Natural killer cell treated with Interleukin-12 subunit alpha and Interleukin-12 subunit beta and Interleukin-15 and Interleukin-18, amount 100 ng/mL, for 72 hours (primary cell): ENCODE results near the gene TMEM198. TPM values are rescaled to one million over a fixed set of nuclear protein-coding genes. Genes with fewer than 3 reads are reported as not detected.
A peak's percentile ranks its signal among the peaks of the same experiment; 100 is the strongest.

ENCODE experiments used
- ATAC-seq, 2 donors: fragments of 150-1000 bp; cut with Tn5 transposase in 1 of 2; sonication (Bioruptor Pico), chemical (Tn5 transposase) in 1 of 2; 2 replicates each; pipeline ENCODE4 v1.10.0; 2021
- DNase-seq: peaks from one replicate; pipeline ENCODE4 v3.0.0; 2022; ENCODE audit warnings: low spot score
- H3K27ac Mint-ChIP-seq, 2 donors: 1 replicate in 1 of 2; 2 replicates in 1 of 2; pipeline ENCODE4 v1.8.0; 2022; ENCODE audit warnings: mixed read lengths in 2 of 2, mild to moderate bottlenecking in 1 of 2, moderate library complexity in 1 of 2
- H3K27me3 Mint-ChIP-seq, 2 donors: 1 replicate in 1 of 2; 2 replicates in 1 of 2; pipeline ENCODE4 v1.8.0; 2022; ENCODE audit warnings: mixed read lengths in 2 of 2
- H3K36me3 Mint-ChIP-seq: one replicate; pipeline ENCODE4 v1.8.0; 2022; ENCODE audit warnings: mixed read lengths
- H3K4me1 Mint-ChIP-seq, 2 donors: 1 replicate in 1 of 2; 2 replicates in 1 of 2; pipeline ENCODE4 v1.8.0; 2022; ENCODE audit warnings: low read depth in 2 of 2, mixed read lengths in 2 of 2, mild to moderate bottlenecking in 1 of 2
- H3K4me3 Mint-ChIP-seq: one replicate; pipeline ENCODE4 v1.8.0; 2022; ENCODE audit warnings: mixed read lengths
- H3K9me3 Mint-ChIP-seq: 2 replicates; pipeline ENCODE4 v1.8.0; 2022; ENCODE audit warnings: mixed read lengths
- total RNA-seq, 2 donors: library from RNA; stranded (reverse); gene quantifications; one replicate each; pipeline ENCODE4 v1.2.3, GENCODE V29; 2022

Gene TMEM198
- total RNA-seq, 2 donors from 2014 or later = 3.6 to 7.6 TPM

GRCh38 chr2:219562049-219563020, 18.5 kb downstream of the TMEM198 start:
- no peaks in the 10 kb centered on the region for H3K36me3 Mint-ChIP-seq
- DNase-seq (no peak), ATAC-seq (no peak)
- H3K27me3 Mint-ChIP-seq = peaks cover 0 to 15% of the 10 kb centered on the region in 2 donors
- H3K27ac Mint-ChIP-seq = no peak overlapping the region
- H3K4me3 Mint-ChIP-seq = no peak overlapping the region
- H3K9me3 Mint-ChIP-seq = no peaks in the 10 kb centered on the region
- H3K4me1 Mint-ChIP-seq = no peaks in the 10 kb centered on the region

- Mint-ChIP-seq H3K4me1 (no peaks in the 10 kb centered on the region), H3K27ac (no peak overlapping the region), H3K36me3 (no peaks in the 10 kb centered on the region), H3K4me3 (no peak overlapping the region), H3K9me3 (no peaks in the 10 kb centered on the region), H3K27me3 (peaks cover 0 to 19% of the 10 kb centered on the region in 2 donors)
- DNase-seq (no peak), ATAC-seq (no peak)
These were observed 19.6 kb downstream of the TMEM198 start for GRCh38 chr2:219563271-219563928.

- no peaks in the 10 kb centered on the region for H3K9me3 Mint-ChIP-seq
- no peak overlapping the region for H3K27ac Mint-ChIP-seq
- DNase-seq (no peak), ATAC-seq (no peak)
- no peak overlapping the region for H3K4me3 Mint-ChIP-seq
- H3K27me3 Mint-ChIP-seq = peaks cover 8 to 27% of the 10 kb centered on the region in 2 donors
- H3K4me1 Mint-ChIP-seq = no peaks in the 10 kb centered on the region
- no peaks in the 10 kb centered on the region for H3K36me3 Mint-ChIP-seq
These were observed 21.6 kb downstream of the TMEM198 start for GRCh38 chr2:219565130-219566080.

- Mint-ChIP-seq H3K27me3 (peaks cover 11 to 27% of the 10 kb centered on the region in 2 donors), H3K36me3 (no peaks in the 10 kb centered on the region), H3K4me1 (peaks cover 0 to under 1% of the 10 kb centered on the region in 2 donors), H3K27ac (no peak overlapping the region), H3K4me3 (no peak overlapping the region), H3K9me3 (no peaks in the 10 kb centered on the region)
- no peak for ATAC-seq
- no peak for DNase-seq
These were observed 22.8 kb downstream of the TMEM198 start for GRCh38 chr2:219566640-219567039.

GRCh38 chr2:219567131-219567530, 23.3 kb downstream of the TMEM198 start:
- Mint-ChIP-seq H3K27me3 (peaks cover 16 to 32% of the 10 kb centered on the region in 2 donors), H3K36me3 (no peaks in the 10 kb centered on the region), H3K27ac (no peak overlapping the region), H3K4me1 (peaks cover 0 to 4% of the 10 kb centered on the region in 2 donors), H3K9me3 (no peaks in the 10 kb centered on the region), H3K4me3 (no peak overlapping the region)
- DNase-seq (no peak), ATAC-seq (no peak)

GRCh38 chr2:219567791-219568361, 24.0 kb downstream of the TMEM198 start:
- H3K9me3 Mint-ChIP-seq = no peaks in the 10 kb centered on the region
- H3K4me3 Mint-ChIP-seq = no peak overlapping the region
- H3K4me1 Mint-ChIP-seq = peaks cover 0 to 4% of the 10 kb centered on the region in 2 donors
- peaks cover 20 to 33% of the 10 kb centered on the region in 2 donors for H3K27me3 Mint-ChIP-seq
- H3K36me3 Mint-ChIP-seq = no peaks in the 10 kb centered on the region
- H3K27ac Mint-ChIP-seq = no peak overlapping the region
- ATAC-seq (no peak), DNase-seq (no peak)

GRCh38 chr2:219569041-219569440, 25.2 kb downstream of the TMEM198 start:
- ATAC-seq (no peak), DNase-seq (no peak)
- Mint-ChIP-seq H3K27me3 (peaks cover 28 to 40% of the 10 kb centered on the region in 2 donors), H3K4me1 (peaks cover 0 to 4% of the 10 kb centered on the region in 2 donors), H3K4me3 (no peak overlapping the region), H3K9me3 (no peaks in the 10 kb centered on the region), H3K27ac (no peak overlapping the region), H3K36me3 (no peaks in the 10 kb centered on the region)

- ATAC-seq (no peak), DNase-seq (no peak)
- peaks cover 28 to 37% of the 10 kb centered on the region in 2 donors for H3K27me3 Mint-ChIP-seq
- no peak overlapping the region for H3K27ac Mint-ChIP-seq
- peaks cover 0 to 4% of the 10 kb centered on the region in 2 donors for H3K4me1 Mint-ChIP-seq
- peak overlapping the region; percentile 6 for H3K4me3 Mint-ChIP-seq
- H3K9me3 Mint-ChIP-seq = no peaks in the 10 kb centered on the region
- H3K36me3 Mint-ChIP-seq = no peaks in the 10 kb centered on the region
These were observed 25.8 kb downstream of the TMEM198 start for GRCh38 chr2:219569635-219570034.

GRCh38 chr2:219570194-219570923, 26.5 kb downstream of the TMEM198 start:
- no peaks in the 10 kb centered on the region for H3K9me3 Mint-ChIP-seq
- no peaks in the 10 kb centered on the region for H3K36me3 Mint-ChIP-seq
- no peak overlapping the region for H3K27ac Mint-ChIP-seq
- no peak for DNase-seq
- H3K4me1 Mint-ChIP-seq = peaks cover 0 to 4% of the 10 kb centered on the region in 2 donors
- peak overlapping the region; percentile 6 for H3K4me3 Mint-ChIP-seq
- no peak for ATAC-seq
- peaks cover 30 to 36% of the 10 kb centered on the region in 2 donors for H3K27me3 Mint-ChIP-seq

- ATAC-seq (no peak), DNase-seq (no peak)
- no peak overlapping the region for H3K27ac Mint-ChIP-seq
- H3K9me3 Mint-ChIP-seq = no peaks in the 10 kb centered on the region
- H3K36me3 Mint-ChIP-seq = no peaks in the 10 kb centered on the region
- H3K4me3 Mint-ChIP-seq = no peak overlapping the region
- peaks cover 35 to 38% of the 10 kb centered on the region in 2 donors for H3K27me3 Mint-ChIP-seq
- peaks cover 0 to 4% of the 10 kb centered on the region in 2 donors for H3K4me1 Mint-ChIP-seq
These were observed 27.1 kb downstream of the TMEM198 start for GRCh38 chr2:219570924-219571310.

GRCh38 chr2:219571311-219572236, 27.7 kb downstream of the TMEM198 start, which contains the start of gene OBSL1:
Gene OBSL1, minus strand, starts transcription at chr2:219571539. Its CDS starts 307 bp downstream, at chr2:219571232.
- H3K36me3 Mint-ChIP-seq = no peaks in the 10 kb centered on the region
- ATAC-seq (peak in 1 of 2 donors; percentile 29), DNase-seq (no peak)
- peaks cover 0 to 4% of the 10 kb centered on the region in 2 donors for H3K4me1 Mint-ChIP-seq
- no peaks in the 10 kb centered on the region for H3K9me3 Mint-ChIP-seq
- peak within 1 kb of the TSS; percentile 20 for H3K4me3 Mint-ChIP-seq
- H3K27ac Mint-ChIP-seq = no peak within 1 kb of the TSS
- peaks cover 33 to 41% of the 10 kb centered on the region in 2 donors for H3K27me3 Mint-ChIP-seq
